KMS-11 (cell line): Measurements from ENCODE around the gene FLACC1.

ENCODE experiments used
- H2AFZ ChIP-seq: fragments of 200-600 bp; sonication (generic); 2 replicates; pipeline ENCODE4 v1.6.1; 2016; ENCODE audit warnings: antibody characterized with exemption, mixed run types, low read depth
- H3K27ac ChIP-seq: fragments of 200-600 bp; sonication (generic); 2 replicates; pipeline ENCODE4 v1.6.1; 2016; ENCODE audit warnings: mild to moderate bottlenecking, mixed run types
- H3K27me3 ChIP-seq: fragments of 200-600 bp; sonication (generic); 2 replicates; pipeline ENCODE4 v1.6.1; 2017; ENCODE audit warnings: mild to moderate bottlenecking, low read depth, mixed run types, moderate library complexity; ENCODE audit not compliant: insufficient read depth
- H3K36me3 ChIP-seq: fragments of 200-600 bp; sonication (generic); 2 replicates; pipeline ENCODE4 v1.6.1; 2017; ENCODE audit warnings: mild to moderate bottlenecking, mixed run types; ENCODE audit not compliant: insufficient read depth
- H3K4me1 ChIP-seq: fragments of 200-600 bp; sonication (generic); 2 replicates; pipeline ENCODE4 v1.6.1; 2016; ENCODE audit warnings: mild to moderate bottlenecking, low read depth, mixed run types; ENCODE audit not compliant: poor library complexity, severe bottlenecking
- H3K4me2 ChIP-seq: fragments of 200-600 bp; sonication (generic); 2 replicates; pipeline ENCODE4 v1.7.0; 2016; ENCODE audit warnings: mild to moderate bottlenecking, mixed run types
- H3K4me3 ChIP-seq: fragments of 200-600 bp; sonication (generic); IDR thresholded peaks from 2 replicates; pipeline ENCODE4 v1.6.1; 2017; ENCODE audit warnings: low read depth, low read length, mixed read lengths; ENCODE audit not compliant: insufficient read depth
- H3K79me2 ChIP-seq: fragments of 200-600 bp; sonication (generic); 2 replicates; pipeline ENCODE4 v1.6.1; 2016; ENCODE audit warnings: low read depth, mixed run types; ENCODE audit not compliant: insufficient read depth
- H3K9ac ChIP-seq: fragments of 200-600 bp; sonication (generic); 2 replicates; pipeline ENCODE4 v1.6.1; 2016; ENCODE audit warnings: mild to moderate bottlenecking, mixed run types
- H4K20me1 ChIP-seq: fragments of 200-600 bp; sonication (generic); 2 replicates; pipeline ENCODE4 v1.6.1; 2016; ENCODE audit warnings: mild to moderate bottlenecking, mixed run types; ENCODE audit not compliant: insufficient read depth
- TF ChIP-seq, protein P1 (sequence below): fragments of 200-600 bp; sonication (generic); conservative IDR thresholded peaks from 2 replicates; pipeline ENCODE4 v1.6.1; 2017; ENCODE audit warnings: low read depth, mild to moderate bottlenecking, antibody characterized with exemption, low read length, moderate library complexity, mixed read lengths

FLACC1 gene

DNA sequence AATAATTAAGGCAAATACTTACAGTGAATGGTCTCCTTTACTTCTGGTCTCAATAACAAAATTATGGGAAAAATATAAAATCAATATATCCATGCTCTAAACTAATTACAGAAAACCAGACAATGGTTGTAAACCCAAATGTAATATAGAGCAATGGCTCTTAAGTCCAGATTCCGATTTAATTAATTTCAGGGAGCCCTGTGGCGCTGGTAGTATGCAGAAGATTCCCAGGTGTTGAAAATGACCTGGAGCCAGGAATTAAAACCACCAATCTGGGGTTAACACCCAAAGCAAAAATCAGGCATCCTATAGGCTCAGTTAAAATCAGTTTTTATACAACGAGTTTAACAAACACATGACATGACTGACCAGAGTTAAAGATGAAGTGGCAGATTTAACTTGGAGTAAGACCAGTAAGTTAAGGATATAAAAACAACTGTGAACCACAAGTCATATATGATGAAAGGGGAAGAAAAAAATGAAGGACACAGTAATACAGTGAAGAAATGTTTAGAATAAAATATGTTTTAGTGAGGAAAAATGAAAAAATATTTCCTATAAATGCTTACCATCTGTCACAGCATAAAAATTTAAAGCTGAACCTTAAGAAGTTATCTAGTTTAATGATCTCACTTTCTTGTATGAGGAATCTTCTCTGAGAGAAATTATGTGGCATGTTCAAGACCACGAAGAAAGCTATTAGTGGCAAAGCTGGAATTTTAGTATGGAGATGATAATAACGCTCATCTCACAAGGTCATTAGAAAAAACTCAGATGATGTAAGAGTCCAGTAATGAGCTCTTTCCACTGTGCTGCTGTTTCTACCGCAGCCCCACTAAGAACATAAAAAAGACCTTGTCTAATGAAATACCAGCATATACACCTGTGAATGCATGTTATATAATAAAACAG, 45.8 kb upstream of the FLACC1 start:
- H3K9ac ChIP-seq, result no peak overlapping the region

DNA sequence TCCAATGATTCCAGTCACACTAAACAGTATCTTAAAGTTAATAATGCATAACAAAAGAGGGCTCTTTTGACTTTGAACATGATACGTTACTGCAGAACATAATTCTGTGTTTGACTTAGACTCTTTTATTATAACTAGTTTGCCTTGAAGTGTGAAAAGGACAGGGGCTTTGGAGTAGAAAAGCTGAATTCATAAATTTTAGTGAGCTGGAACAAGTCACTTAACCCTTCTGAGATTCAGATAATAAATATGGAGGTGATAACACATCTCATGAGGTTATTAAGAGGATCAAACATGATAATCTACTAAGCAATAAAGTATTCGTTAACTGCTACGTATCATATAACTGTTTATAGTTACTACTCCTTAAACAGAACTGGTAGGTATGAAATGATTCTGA, 44.7 kb upstream of the FLACC1 start:
- H2AFZ ChIP-seq, result no peak overlapping the region
- no peaks in the 10 kb centered on the region; the same call in 1 of the 2 replicates for H3K36me3 ChIP-seq
- H3K4me2 ChIP-seq, result no peak overlapping the region
- no peak overlapping the region for H3K9ac ChIP-seq
- TF ChIP-seq, protein P1, sequence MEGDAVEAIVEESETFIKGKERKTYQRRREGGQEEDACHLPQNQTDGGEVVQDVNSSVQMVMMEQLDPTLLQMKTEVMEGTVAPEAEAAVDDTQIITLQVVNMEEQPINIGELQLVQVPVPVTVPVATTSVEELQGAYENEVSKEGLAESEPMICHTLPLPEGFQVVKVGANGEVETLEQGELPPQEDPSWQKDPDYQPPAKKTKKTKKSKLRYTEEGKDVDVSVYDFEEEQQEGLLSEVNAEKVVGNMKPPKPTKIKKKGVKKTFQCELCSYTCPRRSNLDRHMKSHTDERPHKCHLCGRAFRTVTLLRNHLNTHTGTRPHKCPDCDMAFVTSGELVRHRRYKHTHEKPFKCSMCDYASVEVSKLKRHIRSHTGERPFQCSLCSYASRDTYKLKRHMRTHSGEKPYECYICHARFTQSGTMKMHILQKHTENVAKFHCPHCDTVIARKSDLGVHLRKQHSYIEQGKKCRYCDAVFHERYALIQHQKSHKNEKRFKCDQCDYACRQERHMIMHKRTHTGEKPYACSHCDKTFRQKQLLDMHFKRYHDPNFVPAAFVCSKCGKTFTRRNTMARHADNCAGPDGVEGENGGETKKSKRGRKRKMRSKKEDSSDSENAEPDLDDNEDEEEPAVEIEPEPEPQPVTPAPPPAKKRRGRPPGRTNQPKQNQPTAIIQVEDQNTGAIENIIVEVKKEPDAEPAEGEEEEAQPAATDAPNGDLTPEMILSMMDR, result no peak
- no peaks in the 10 kb centered on the region for H3K27me3 ChIP-seq
- no peaks in the 10 kb centered on the region for H4K20me1 ChIP-seq
- H3K4me3 ChIP-seq, result no peak overlapping the region
- no peak overlapping the region for H3K27ac ChIP-seq
- peaks cover 8% of the 10 kb centered on the region for H3K4me1 ChIP-seq
- H3K79me2 ChIP-seq, result no peaks in the 10 kb centered on the region

More for the DNA sequence above, 45.8 kb upstream of the FLACC1 start:
- H3K27me3 ChIP-seq, result no peaks in the 10 kb centered on the region
- TF ChIP-seq, protein P1, result no peak
- no peaks in the 10 kb centered on the region for H3K79me2 ChIP-seq
- H3K27ac ChIP-seq, result no peak overlapping the region
- no peak overlapping the region for H2AFZ ChIP-seq
- H4K20me1 ChIP-seq, result no peaks in the 10 kb centered on the region
- H3K4me1 ChIP-seq, result peaks cover 10% of the 10 kb centered on the region
- no peaks in the 10 kb centered on the region; the same call in 1 of the 2 replicates for H3K36me3 ChIP-seq
- no peak overlapping the region for H3K4me2 ChIP-seq
- H3K4me3 ChIP-seq, result no peak overlapping the region

DNA sequence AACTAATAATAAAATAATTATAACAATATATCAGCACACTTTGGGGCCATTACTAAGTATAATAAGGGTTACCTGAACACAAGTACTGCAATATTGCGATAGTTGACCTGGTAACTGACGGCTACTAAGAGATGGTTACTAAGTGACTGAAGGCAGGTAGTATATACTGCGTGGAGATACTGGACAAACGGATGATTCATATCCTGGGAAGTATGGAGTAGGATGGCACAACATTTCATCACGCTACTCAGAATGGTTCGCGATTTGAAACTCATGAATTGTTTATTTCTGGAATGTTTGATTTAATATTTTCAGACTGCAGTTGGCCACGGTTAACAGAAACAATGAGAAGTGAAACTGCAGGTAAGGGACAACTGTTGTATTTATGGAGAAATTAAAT, 39.5 kb upstream of the FLACC1 start:
- H3K27me3 ChIP-seq, result no peaks in the 10 kb centered on the region
- no peak overlapping the region for H3K27ac ChIP-seq
- H3K9ac ChIP-seq, result no peak overlapping the region
- no peaks in the 10 kb centered on the region; the same call in 1 of the 2 replicates for H3K36me3 ChIP-seq
- no peaks in the 10 kb centered on the region for H3K4me1 ChIP-seq
- H3K4me3 ChIP-seq, result no peak overlapping the region
- no peaks in the 10 kb centered on the region for H3K79me2 ChIP-seq
- no peaks in the 10 kb centered on the region for H4K20me1 ChIP-seq
- H3K4me2 ChIP-seq, result no peak overlapping the region
- TF ChIP-seq, protein P1, result no peak
- H2AFZ ChIP-seq, result no peak overlapping the region

DNA sequence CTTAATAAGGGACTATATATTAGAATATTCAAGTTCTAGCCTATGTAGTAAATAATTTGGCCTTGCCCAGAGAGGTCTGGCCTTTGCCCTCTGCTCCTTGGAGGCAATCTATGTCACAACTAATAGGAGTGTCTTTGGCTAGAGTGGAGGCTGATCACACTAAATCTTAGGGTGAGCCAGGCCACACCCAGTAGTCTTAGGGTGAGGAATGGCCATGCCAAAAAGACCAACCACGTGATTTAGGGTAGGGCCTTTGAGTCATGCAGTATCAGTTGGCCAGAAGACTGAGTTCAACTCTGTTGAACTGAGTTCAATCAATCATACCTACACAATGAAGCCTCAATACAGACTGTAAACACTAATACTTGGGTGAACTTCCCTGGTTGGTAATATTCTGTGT, 26.0 kb upstream of the FLACC1 start:
- Histone ChIP-seq H3K79me2 (no peaks in the 10 kb centered on the region), H3K36me3 (no peaks in the 10 kb centered on the region), H3K4me2 (no peak overlapping the region), H2AFZ (no peak overlapping the region), H3K9ac (no peak overlapping the region), H3K27me3 (no peaks in the 10 kb centered on the region), H3K4me1 (no peaks in the 10 kb centered on the region), H3K27ac (no peak overlapping the region), H3K4me3 (no peak overlapping the region), H4K20me1 (no peaks in the 10 kb centered on the region)
- TF ChIP-seq, protein P1, result no peak
